HG03575 (cell line): ENCODE results near the gene DSCAML1.
"Not testable (repeated sequence)": the region's sequence is repeated elsewhere in the genome, so short reads cannot be mapped to it uniquely, and the experiment has no call there.

Source experiments
- ATAC-seq: cut with Tn5 transposase; IDR thresholded peaks from one replicate; pipeline ENCODE4 v1.9.1; 2021; ENCODE audit not compliant: unreplicated experiment, insufficient number of reproducible peaks, low FRiP score; ENCODE audit errors: extremely low read depth

Gene DSCAML1

GRCh38 chr11:117822074-117823033 lies 25.3 kb upstream of the DSCAML1 start:
- no peak for ATAC-seq

DNA sequence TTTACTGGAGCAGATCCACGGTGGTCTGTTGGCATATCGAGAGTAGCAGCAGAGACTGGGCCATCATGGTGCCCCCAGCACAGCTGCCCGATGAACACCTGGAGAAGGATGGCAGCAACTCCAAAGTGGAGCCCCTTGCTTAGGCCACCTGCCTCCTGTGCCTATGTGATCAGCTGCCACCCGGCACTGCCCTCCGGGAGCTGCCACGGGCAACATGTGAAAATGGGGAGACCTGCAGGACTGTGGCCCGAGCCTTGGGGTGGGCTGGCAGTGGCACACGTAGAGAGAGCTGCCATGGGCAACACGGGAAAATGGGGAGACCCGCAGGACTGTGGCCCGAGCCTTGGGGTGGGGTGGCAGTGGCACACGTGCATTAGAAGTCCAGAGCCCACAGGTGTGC lies 24.4 kb upstream of the DSCAML1 start:
- ATAC-seq: no peak

GRCh38 chr11:117820516-117820915 lies 23.5 kb upstream of the DSCAML1 start:
- ATAC-seq: no peak

GRCh38 chr11:117820071-117820470 lies 23.1 kb upstream of the DSCAML1 start:
- no peak for ATAC-seq

GRCh38 chr11:117819096-117820040 lies 22.4 kb upstream of the DSCAML1 start:
- ATAC-seq: no peak

DNA sequence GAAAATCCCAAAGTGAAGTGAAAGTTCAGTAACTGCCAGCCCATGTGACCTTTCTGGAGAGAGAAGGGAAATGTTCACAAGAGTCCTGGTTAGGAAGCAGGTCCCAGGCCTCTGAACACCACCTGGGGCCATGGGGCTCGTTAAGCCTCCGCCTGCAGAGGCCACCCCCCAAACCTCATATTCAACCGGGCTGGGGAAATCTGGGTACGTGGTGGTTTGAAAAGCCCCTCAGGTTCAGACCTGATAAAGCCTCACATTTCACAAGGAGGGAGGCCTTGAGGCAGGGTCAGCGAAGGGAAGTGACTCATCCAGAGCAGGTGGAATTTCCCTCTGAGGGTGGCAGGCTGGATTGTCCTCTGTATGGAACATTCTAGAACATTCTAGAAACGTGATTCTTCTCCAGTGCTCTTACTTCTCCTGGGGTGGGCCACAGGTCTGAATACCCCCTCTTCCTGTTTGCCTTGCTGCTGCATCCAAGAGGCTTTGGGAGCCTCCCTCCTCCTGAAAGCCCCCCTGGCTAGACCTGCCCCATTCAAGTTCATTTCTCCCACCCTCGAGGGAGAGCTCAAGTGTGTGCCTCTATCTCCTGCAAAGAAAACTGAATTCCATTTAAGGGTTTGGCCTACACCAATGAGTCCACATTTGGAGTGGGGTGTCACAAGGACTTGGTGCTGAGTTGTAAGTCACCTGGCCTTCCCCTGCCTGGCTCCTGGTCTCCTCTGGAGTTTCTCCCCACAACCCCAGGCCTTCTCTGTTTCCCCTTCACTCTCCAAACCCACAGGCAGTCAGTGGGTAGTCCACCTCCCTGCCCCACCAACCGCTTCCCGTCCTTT lies 21.2 kb upstream of the DSCAML1 start:
- ATAC-seq: no peak

- no peak for ATAC-seq
Observed at GRCh38 chr11:117817368-117818040, 20.5 kb upstream of the DSCAML1 start.

DNA sequence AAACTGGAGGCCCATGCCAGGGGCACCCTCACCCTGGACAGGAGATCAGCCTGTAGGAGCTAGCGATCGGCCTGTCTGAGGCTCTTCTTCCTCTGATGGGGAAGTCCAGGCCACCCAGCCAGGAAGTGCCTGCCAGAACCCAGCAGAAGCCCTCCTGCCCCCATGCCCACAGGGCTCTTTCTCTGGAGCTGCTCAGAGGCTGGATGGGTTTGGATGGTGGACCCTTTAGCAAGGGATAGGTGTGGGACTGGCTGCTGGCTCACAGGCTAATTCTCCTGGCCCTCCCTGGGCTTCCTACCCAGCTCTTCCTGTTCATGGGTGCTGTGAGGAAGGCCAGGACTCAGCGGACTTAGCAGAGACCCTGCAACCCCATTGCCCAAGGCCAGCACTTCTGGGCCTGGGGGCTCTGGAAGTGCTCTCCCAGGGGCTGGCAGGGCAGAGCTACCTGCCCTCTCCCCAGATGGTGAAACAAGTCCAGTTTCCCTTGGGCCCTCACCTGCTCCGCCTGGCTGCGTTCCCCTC lies 19.9 kb upstream of the DSCAML1 start:
- ATAC-seq: no peak

- no peak for ATAC-seq
Observed at GRCh38 chr11:117816151-117816741, 19.2 kb upstream of the DSCAML1 start.

DNA sequence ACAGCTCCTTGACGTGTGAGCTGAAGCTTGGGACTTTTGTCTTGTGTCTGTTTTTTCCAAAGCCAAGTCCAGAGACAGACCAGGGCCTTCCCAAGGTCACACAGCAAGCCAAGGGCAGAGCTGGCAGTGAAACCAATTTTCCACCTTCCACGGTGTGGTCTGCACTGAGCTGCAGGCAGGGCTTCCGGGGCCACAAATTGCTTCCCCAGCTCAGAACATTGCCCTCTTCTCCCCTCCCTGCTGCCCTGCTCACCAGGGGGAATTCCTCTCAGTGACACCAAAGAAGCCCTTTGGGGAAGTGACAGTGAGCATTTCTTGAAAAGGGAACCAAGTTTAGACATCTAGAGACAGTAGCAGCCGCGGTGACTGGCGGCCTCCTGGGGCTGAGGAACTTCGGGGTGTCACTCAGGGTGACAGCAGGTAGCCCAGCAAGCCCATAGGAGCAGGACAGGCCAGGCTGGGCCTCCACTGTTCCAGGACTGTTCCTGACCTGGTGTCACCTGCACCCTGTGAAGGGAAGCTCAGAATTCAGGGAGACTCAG lies 18.3 kb upstream of the DSCAML1 start:
- peak; percentile 63 for ATAC-seq

- peak; percentile 42 for ATAC-seq
Observed at GRCh38 chr11:117814766-117815261, 17.8 kb upstream of the DSCAML1 start.

DNA sequence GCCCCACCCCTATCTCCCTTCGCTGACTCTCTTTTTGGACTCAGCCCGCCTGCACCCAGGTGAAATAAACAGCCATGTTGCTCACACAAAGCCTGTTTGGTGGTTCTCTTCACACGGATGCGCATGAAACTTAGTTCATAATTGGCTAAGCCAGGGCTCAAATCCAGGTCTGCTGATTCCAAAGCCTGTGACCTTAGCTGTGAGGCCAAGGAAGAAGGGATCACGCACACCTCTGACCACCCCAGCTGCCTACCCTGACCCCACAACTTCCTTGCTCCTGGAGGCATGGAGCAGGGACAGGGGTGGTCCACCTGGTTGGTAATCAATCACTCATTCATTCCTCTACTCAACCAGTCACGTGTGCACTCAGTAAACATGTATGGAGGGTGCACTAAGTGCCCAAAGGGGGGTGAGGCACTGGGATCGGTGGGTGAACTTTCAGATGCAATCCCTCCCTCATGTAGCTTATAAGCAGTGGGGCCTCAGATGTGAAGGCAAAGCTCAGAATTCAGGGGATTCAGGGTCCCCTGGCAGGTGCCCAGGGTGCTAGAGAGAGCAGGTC lies 17.3 kb upstream of the DSCAML1 start:
- ATAC-seq: no peak

DNA sequence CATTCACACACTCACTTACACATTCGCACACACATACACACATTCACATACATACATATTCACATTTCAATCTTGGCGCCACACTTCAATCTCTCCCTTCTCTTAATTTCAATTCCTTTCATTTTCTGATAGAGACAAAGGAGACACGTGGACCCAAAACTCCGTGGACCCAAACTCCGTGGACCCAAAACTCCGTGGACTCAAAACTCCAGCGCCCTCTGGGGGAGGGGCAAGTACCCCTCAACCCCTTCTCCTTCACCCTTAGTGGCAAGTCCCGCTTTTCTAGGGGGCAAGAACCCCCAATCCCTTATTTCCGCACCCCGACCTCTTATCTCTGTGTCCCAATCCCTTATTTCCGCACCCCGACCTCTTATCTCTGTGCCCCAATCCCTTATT lies 13.0 kb upstream of the DSCAML1 start:
- ATAC-seq: not testable (repeated sequence)

DNA sequence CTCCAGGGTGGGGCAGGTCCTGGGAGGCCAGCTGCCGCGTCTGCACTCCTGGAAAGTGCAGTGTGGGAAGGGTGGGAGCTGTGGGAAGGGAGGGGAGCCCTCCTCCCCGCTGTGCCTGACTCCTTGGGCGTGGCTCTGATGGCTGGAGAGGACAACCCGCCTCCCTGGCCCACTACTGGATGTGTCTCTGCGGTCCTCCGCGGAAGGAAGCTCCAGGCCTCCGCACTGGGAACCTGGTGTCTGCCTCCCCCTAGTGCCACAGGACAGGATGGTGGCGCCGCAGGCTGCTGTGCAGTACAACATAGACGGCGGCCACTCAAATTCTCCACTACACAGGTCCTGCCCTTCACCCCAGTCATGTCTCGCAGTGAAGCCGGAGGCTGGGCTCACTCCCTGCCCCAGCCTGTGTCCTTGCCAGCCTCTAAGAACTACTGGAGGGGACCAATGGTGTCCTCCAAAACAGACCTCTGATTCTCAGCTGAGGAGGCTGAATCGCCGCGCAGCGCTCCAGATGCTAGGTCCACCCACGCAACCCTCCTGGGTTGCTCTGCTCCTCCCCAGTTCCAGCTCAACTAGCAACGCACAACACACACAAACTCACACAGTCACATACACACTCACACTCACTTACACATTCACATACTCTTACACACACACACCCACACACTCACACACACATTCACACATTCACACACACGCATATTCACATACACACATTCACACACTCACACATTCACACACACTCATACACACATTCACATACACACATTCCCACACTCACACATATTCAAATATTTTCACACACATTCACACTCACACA lies 12.4 kb upstream of the DSCAML1 start:
- ATAC-seq: no peak

GRCh38 chr11:117808784-117809183 lies 11.8 kb upstream of the DSCAML1 start:
- no peak for ATAC-seq
